Renal cortical epithelial cell (primary cell): ENCODE results near the gene CCDC134. TPM values are rescaled to one million over a fixed set of nuclear protein-coding genes. Genes with fewer than 3 reads are reported as not detected.

Experiments used
- total RNA-seq: library from RNA; depleted of rRNA; stranded (reverse); fragments of >200 nt; gene quantifications from 2 replicates; pipeline ENCODE4 v1.2.3, GENCODE V29; 2014

The CCDC134 gene
- total RNA-seq, 1 donor from 2014 or later = 11.0 TPM

Other genes starting within 250 kb of the CCDC134 start
- 0.69 and 3.2 TPM in 2 replicates for gene CSDC2, start 239.7 kb upstream of the CCDC134 start, total RNA-seq
- 9.9 and 14.6 TPM in 2 replicates for gene PMM1, start 210.8 kb upstream of the CCDC134 start, total RNA-seq
- gene DESI1, start 179.6 kb upstream of the CCDC134 start, total RNA-seq = 17.5 and 27.8 TPM in 2 replicates
- gene XRCC6, start 179.4 kb upstream of the CCDC134 start, total RNA-seq = 320 and 484 TPM in 2 replicates
- gene SNU13, start 111.8 kb upstream of the CCDC134 start, total RNA-seq = 92.2 and 104 TPM in 2 replicates
- 0.10 and 0.52 TPM in 2 replicates for gene MEI1, start 101.2 kb upstream of the CCDC134 start, total RNA-seq
- 39.8 and 80.3 TPM in 2 replicates for gene SREBF2, start 32.4 kb downstream of the CCDC134 start, total RNA-seq
- gene SHISA8, start 114.4 kb downstream of the CCDC134 start, total RNA-seq = not detected in 2 replicates
- gene TNFRSF13C, start 126.1 kb downstream of the CCDC134 start, total RNA-seq = 0.15 and 0.17 TPM in 2 replicates
- 1.8 and 10.8 TPM in 2 replicates for gene CENPM, start 146.5 kb downstream of the CCDC134 start, total RNA-seq
- gene SEPTIN3, start 168.8 kb downstream of the CCDC134 start, total RNA-seq = 0.05 and 0.35 TPM in 2 replicates
- 0.17 and 1.1 TPM in 2 replicates for gene WBP2NL, start 198.1 kb downstream of the CCDC134 start, total RNA-seq